Natural killer cell treated with Interleukin-12 subunit alpha and Interleukin-12 subunit beta and Interleukin-15 and Interleukin-18, amount 100 ng/mL, for 72 hours (primary cell): ENCODE measurements around the gene DDX31. TPM values are rescaled to one million over a fixed set of nuclear protein-coding genes. Genes with fewer than 3 reads are reported as not detected.
"Not testable (repeated sequence)": the region's sequence is repeated elsewhere in the genome, so short reads cannot be mapped to it uniquely, and the experiment has no call there.

Source experiments
- ATAC-seq, 2 donors: fragments of 150-1000 bp; cut with Tn5 transposase in 1 of 2; sonication (Bioruptor Pico), chemical (Tn5 transposase) in 1 of 2; 2 replicates each; pipeline ENCODE4 v1.10.0; 2021
- DNase-seq: peaks from one replicate; pipeline ENCODE4 v3.0.0; 2022; ENCODE audit warnings: low spot score
- H3K27ac Mint-ChIP-seq, 2 donors: 1 replicate in 1 of 2; 2 replicates in 1 of 2; pipeline ENCODE4 v1.8.0; 2022; ENCODE audit warnings: mixed read lengths in 2 of 2, mild to moderate bottlenecking in 1 of 2, moderate library complexity in 1 of 2
- H3K27me3 Mint-ChIP-seq, 2 donors: 1 replicate in 1 of 2; 2 replicates in 1 of 2; pipeline ENCODE4 v1.8.0; 2022; ENCODE audit warnings: mixed read lengths in 2 of 2
- H3K36me3 Mint-ChIP-seq: one replicate; pipeline ENCODE4 v1.8.0; 2022; ENCODE audit warnings: mixed read lengths
- H3K4me1 Mint-ChIP-seq, 2 donors: 1 replicate in 1 of 2; 2 replicates in 1 of 2; pipeline ENCODE4 v1.8.0; 2022; ENCODE audit warnings: low read depth in 2 of 2, mixed read lengths in 2 of 2, mild to moderate bottlenecking in 1 of 2
- H3K4me3 Mint-ChIP-seq: one replicate; pipeline ENCODE4 v1.8.0; 2022; ENCODE audit warnings: mixed read lengths
- H3K9me3 Mint-ChIP-seq: 2 replicates; pipeline ENCODE4 v1.8.0; 2022; ENCODE audit warnings: mixed read lengths
- total RNA-seq, 2 donors: library from RNA; stranded (reverse); gene quantifications; one replicate each; pipeline ENCODE4 v1.2.3, GENCODE V29; 2022

Gene DDX31
- total RNA-seq, 2 donors from 2014 or later: 17.6 to 31.0 TPM

- Mint-ChIP-seq H3K4me3 (no peak overlapping the region), H3K4me1 (peaks cover 13 to 15% of the 10 kb centered on the region in 2 donors), H3K9me3 (no peaks in the 10 kb centered on the region), H3K27ac (no peak overlapping the region), H3K27me3 (peaks cover 41 to 59% of the 10 kb centered on the region in 2 donors), H3K36me3 (peaks cover 5% of the 10 kb centered on the region)
- DNase-seq (no peak), ATAC-seq (no peak)
Measured at GRCh38 chr9:132583584-132584304, 86.0 kb downstream of the DDX31 start.

- Mint-ChIP-seq H3K27me3 (peaks cover 42 to 61% of the 10 kb centered on the region in 2 donors), H3K4me1 (peaks cover 13 to 15% of the 10 kb centered on the region in 2 donors), H3K9me3 (no peaks in the 10 kb centered on the region), H3K27ac (no peak overlapping the region), H3K4me3 (no peak overlapping the region), H3K36me3 (peaks cover 5% of the 10 kb centered on the region)
- DNase-seq (no peak), ATAC-seq (no peak)
Measured at GRCh38 chr9:132582786-132583583, 86.8 kb downstream of the DDX31 start.

GRCh38 chr9:132582276-132582785 is 87.5 kb downstream of the DDX31 start, which contains the start of gene BARHL1:
TSS of gene BARHL1 (plus strand) at chr9:132582606. CDS start at chr9:132582798, 192 bp downstream.
- Mint-ChIP-seq H3K27me3 (peaks cover 42 to 59% of the 10 kb centered on the region in 2 donors), H3K36me3 (peaks cover 5% of the 10 kb centered on the region), H3K27ac (no peak within 1 kb of the TSS), H3K4me1 (peaks cover 13 to 15% of the 10 kb centered on the region in 2 donors), H3K9me3 (no peaks in the 10 kb centered on the region), H3K4me3 (peak within 1 kb of the TSS; percentile 70)
- ATAC-seq: no peak
- no peak for DNase-seq

GRCh38 chr9:132579427-132579798 is 90.4 kb downstream of the DDX31 start:
- DNase-seq (no peak), ATAC-seq (no peak)
- peaks cover 50 to 66% of the 10 kb centered on the region in 2 donors for H3K27me3 Mint-ChIP-seq
- H3K4me1 Mint-ChIP-seq: peaks cover 8 to 11% of the 10 kb centered on the region in 2 donors
- no peak overlapping the region for H3K27ac Mint-ChIP-seq
- no peak overlapping the region for H3K4me3 Mint-ChIP-seq
- H3K36me3 Mint-ChIP-seq: no peaks in the 10 kb centered on the region
- H3K9me3 Mint-ChIP-seq: no peaks in the 10 kb centered on the region

GRCh38 chr9:132578367-132578932 is 91.3 kb downstream of the DDX31 start:
- Mint-ChIP-seq H3K9me3 (no peaks in the 10 kb centered on the region), H3K36me3 (no peaks in the 10 kb centered on the region), H3K27ac (no peak overlapping the region), H3K4me3 (no peak overlapping the region), H3K4me1 (peaks cover 7 to 8% of the 10 kb centered on the region in 2 donors), H3K27me3 (peaks cover 50 to 61% of the 10 kb centered on the region in 2 donors)
- DNase-seq (no peak), ATAC-seq (no peak)

- H3K36me3 Mint-ChIP-seq: no peaks in the 10 kb centered on the region
- no peak for ATAC-seq
- H3K4me1 Mint-ChIP-seq: peaks cover 7 to 8% of the 10 kb centered on the region in 2 donors
- no peak overlapping the region for H3K27ac Mint-ChIP-seq
- H3K9me3 Mint-ChIP-seq: no peaks in the 10 kb centered on the region
- peaks cover 48 to 63% of the 10 kb centered on the region in 2 donors for H3K27me3 Mint-ChIP-seq
- no peak for DNase-seq
- H3K4me3 Mint-ChIP-seq: no peak overlapping the region
Measured at GRCh38 chr9:132577119-132577518, 92.7 kb downstream of the DDX31 start.

GRCh38 chr9:132575811-132576210 is 94.0 kb downstream of the DDX31 start:
- DNase-seq (no peak), ATAC-seq (no peak)
- Mint-ChIP-seq H3K9me3 (no peaks in the 10 kb centered on the region), H3K4me3 (no peak overlapping the region), H3K4me1 (no peaks in the 10 kb centered on the region), H3K27ac (no peak overlapping the region), H3K36me3 (no peaks in the 10 kb centered on the region), H3K27me3 (peaks cover 44 to 63% of the 10 kb centered on the region in 2 donors)

- H3K36me3 Mint-ChIP-seq: no peaks in the 10 kb centered on the region
- H3K9me3 Mint-ChIP-seq: no peaks in the 10 kb centered on the region
- DNase-seq: peak; percentile 70
- H3K4me3 Mint-ChIP-seq: no peak overlapping the region
- peak; percentile 70 to 86 for ATAC-seq
- no peaks in the 10 kb centered on the region for H3K4me1 Mint-ChIP-seq
- H3K27me3 Mint-ChIP-seq: peaks cover 44 to 63% of the 10 kb centered on the region in 2 donors
- H3K27ac Mint-ChIP-seq: no peak overlapping the region
Measured at GRCh38 chr9:132575005-132575609, 94.7 kb downstream of the DDX31 start.

GRCh38 chr9:132572921-132573320 is 96.9 kb downstream of the DDX31 start:
- no peak overlapping the region for H3K4me3 Mint-ChIP-seq
- H3K27ac Mint-ChIP-seq: no peak overlapping the region
- DNase-seq: no peak
- H3K9me3 Mint-ChIP-seq: no peaks in the 10 kb centered on the region
- no peaks in the 10 kb centered on the region for H3K4me1 Mint-ChIP-seq
- ATAC-seq: no peak
- H3K36me3 Mint-ChIP-seq: no peaks in the 10 kb centered on the region
- peaks cover 37 to 45% of the 10 kb centered on the region in 2 donors for H3K27me3 Mint-ChIP-seq

GRCh38 chr9:132571806-132572600 is 97.8 kb downstream of the DDX31 start:
- no peaks in the 10 kb centered on the region for H3K36me3 Mint-ChIP-seq
- no peak overlapping the region for H3K4me3 Mint-ChIP-seq
- H3K9me3 Mint-ChIP-seq: no peaks in the 10 kb centered on the region
- H3K27me3 Mint-ChIP-seq: peaks cover 36 to 42% of the 10 kb centered on the region in 2 donors
- ATAC-seq: no peak
- DNase-seq: no peak
- no peaks in the 10 kb centered on the region for H3K4me1 Mint-ChIP-seq
- H3K27ac Mint-ChIP-seq: no peak overlapping the region

GRCh38 chr9:132568787-132569186 is 101.0 kb downstream of the DDX31 start:
- not testable (repeated sequence) for H3K9me3 Mint-ChIP-seq, DNase-seq, ATAC-seq, H3K36me3 Mint-ChIP-seq, H3K4me1 Mint-ChIP-seq, H3K27ac Mint-ChIP-seq, H3K4me3 Mint-ChIP-seq
- peaks cover 15 to 17% of the 10 kb centered on the region in 2 donors for H3K27me3 Mint-ChIP-seq

- Mint-ChIP-seq H3K4me1 (no peaks in the 10 kb centered on the region), H3K27ac (no peak overlapping the region), H3K36me3 (no peaks in the 10 kb centered on the region), H3K27me3 (peaks cover 12 to 18% of the 10 kb centered on the region in 2 donors), H3K4me3 (no peak overlapping the region), H3K9me3 (no peaks in the 10 kb centered on the region)
- ATAC-seq (no peak), DNase-seq (no peak)
Measured at GRCh38 chr9:132564526-132564925, 105.3 kb downstream of the DDX31 start.

GRCh38 chr9:132562306-132562573 is 107.5 kb downstream of the DDX31 start:
- H3K27me3 Mint-ChIP-seq: peaks cover 20 to 28% of the 10 kb centered on the region in 2 donors
- DNase-seq (no peak), ATAC-seq (no peak)
- H3K9me3 Mint-ChIP-seq: no peaks in the 10 kb centered on the region
- H3K4me1 Mint-ChIP-seq: no peaks in the 10 kb centered on the region
- H3K4me3 Mint-ChIP-seq: no peak overlapping the region
- H3K27ac Mint-ChIP-seq: no peak overlapping the region
- no peaks in the 10 kb centered on the region for H3K36me3 Mint-ChIP-seq
